Subcutaneous preadipocyte (primary cell): ENCODE measurements around the gene UPP1. TPM values are rescaled to one million over a fixed set of nuclear protein-coding genes. Genes with fewer than 3 reads are reported as not detected.

Experiments used
- total RNA-seq: library from RNA; depleted of rRNA; stranded (reverse); fragments of >200 nt; gene quantifications from 2 replicates; pipeline ENCODE4 v1.2.3, GENCODE V29; 2012

Gene UPP1
- total RNA-seq = 10.6 and 12.9 TPM in 2 replicates

DNA sequence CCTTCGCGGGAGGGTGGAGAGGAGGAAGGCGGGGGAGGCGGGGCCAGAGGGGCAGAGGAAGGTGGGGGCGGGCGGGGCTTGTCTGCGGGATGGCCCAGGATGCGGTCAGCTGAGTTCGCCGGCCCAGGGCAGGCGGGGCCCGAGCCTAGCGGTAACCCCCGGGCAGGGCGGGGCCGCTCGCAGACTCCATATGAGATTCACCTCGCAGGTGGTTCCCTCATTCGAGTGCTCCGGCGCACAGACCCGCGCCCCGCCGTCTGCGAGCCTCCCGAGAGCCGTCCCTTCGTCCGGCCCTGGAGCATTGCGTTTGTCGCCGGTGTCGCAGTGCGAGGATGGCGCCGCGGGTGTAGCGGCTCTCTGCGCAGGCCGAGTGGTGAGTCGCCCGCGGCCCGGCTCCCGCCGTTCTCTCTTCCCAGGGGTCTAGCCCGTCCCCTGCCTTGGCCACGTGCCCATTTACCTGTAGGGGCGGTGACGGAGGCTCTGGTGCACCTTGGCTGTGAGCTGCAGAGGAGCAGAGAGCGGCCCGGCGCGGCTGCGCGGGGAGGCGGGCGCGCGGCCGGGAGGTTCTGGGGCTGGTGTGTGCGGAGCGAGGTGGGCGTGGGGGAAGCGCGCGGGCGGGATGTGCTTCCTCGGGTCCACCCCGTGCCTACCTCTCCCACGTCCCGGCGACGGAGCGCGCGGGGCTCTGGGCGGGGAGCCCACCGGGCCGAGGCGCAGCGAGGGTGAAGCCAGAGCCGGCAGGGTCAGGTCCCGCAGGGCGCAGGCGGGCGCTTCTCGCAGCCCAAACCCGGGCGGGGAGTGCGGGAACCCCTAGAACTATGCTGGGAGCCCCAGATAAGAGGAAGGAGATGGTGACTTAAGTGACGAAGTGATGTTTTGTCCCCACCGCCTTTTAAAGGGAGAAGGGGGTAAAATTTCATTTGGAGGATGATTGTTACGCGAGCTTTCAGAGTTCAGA lies at the start of gene UPP1:
UPP1 (plus strand) TSS at position 220 of the 958 bp plus-strand sequence. CDS start 5,519 bp downstream, outside the sequence.

Other genes starting within 250 kb of the UPP1 start
- under 0.01 TPM in 2 replicates for gene PKD1L1, start 140.8 kb upstream of the UPP1 start, total RNA-seq
- gene HUS1, start 109.7 kb upstream of the UPP1 start, total RNA-seq = 13.6 and 19.2 TPM in 2 replicates
- gene SUN3, start 60.2 kb upstream of the UPP1 start, total RNA-seq = not detected in 2 replicates
- gene C7orf57, start 53.7 kb upstream of the UPP1 start, total RNA-seq = not detected in 2 replicates
- gene ABCA13, start 82.2 kb downstream of the UPP1 start, total RNA-seq = not detected in 2 replicates